SK-N-SH treated with all-trans-retinoic acid at 6 μM for 48 hours (cell line): ENCODE data around the gene DBN1.

Experiments used
- ATAC-seq: fragments of 200-7000 bp; cut with Tn5 transposase; 3 replicates; pipeline ENCODE4 v1.9.1; 2020; ENCODE audit warnings: mild to moderate bottlenecking, moderate library complexity
- ARNTL ChIP-seq: fragments of 450-650 bp; formaldehyde crosslinking; IDR thresholded peaks from 2 replicates; pipeline ENCODE4 v1.5.0; 2020; ENCODE audit warnings: low read depth, mild to moderate bottlenecking, moderate library complexity, borderline replicate concordance
- BACH2 ChIP-seq: fragments of 250-450 bp; sonication (Bioruptor Pico); IDR thresholded peaks from 2 replicates; pipeline ENCODE4 v1.9.0; 2021; ENCODE audit warnings: mild to moderate bottlenecking, borderline replicate concordance
- CREB5 ChIP-seq: fragments of 250-450 bp; sonication (Bioruptor Pico); IDR thresholded peaks from 2 replicates; pipeline ENCODE4 v1.5.1; 2020; ENCODE audit warnings: low read depth, mild to moderate bottlenecking, moderate library complexity
- CSDC2 ChIP-seq: fragments of 250-450 bp; sonication (Bioruptor Pico); IDR thresholded peaks from 2 replicates; pipeline ENCODE4 v1.5.0; 2020; ENCODE audit warnings: mild to moderate bottlenecking, moderate library complexity
- ESRRG ChIP-seq: fragments of 250-450 bp; sonication (Bioruptor Pico); IDR thresholded peaks from 2 replicates; pipeline ENCODE4 v1.6.1; 2021; ENCODE audit warnings: mild to moderate bottlenecking
- GLIS3 ChIP-seq: fragments of 250-450 bp; sonication (Bioruptor Pico); IDR thresholded peaks from 2 replicates; pipeline ENCODE4 v1.5.0; 2020; ENCODE audit warnings: mild to moderate bottlenecking, moderate library complexity
- ISL1 ChIP-seq: fragments of 250-450 bp; sonication (Bioruptor Pico); IDR thresholded peaks from 2 replicates; pipeline ENCODE4 v2.1.2; 2022; ENCODE audit warnings: mild to moderate bottlenecking, moderate library complexity
- OSR1 ChIP-seq: fragments of 250-450 bp; sonication (Bioruptor Pico); IDR thresholded peaks from 2 replicates; pipeline ENCODE4 v1.8.0; 2022; ENCODE audit warnings: moderate library complexity, mild to moderate bottlenecking, inconsistent platforms
- POU6F1 ChIP-seq: fragments of 250-450 bp; sonication (Bioruptor Pico); IDR thresholded peaks from 2 replicates; pipeline ENCODE4 v1.8.0; 2021; ENCODE audit warnings: low read depth, mild to moderate bottlenecking, moderate library complexity, borderline replicate concordance
- PPARA ChIP-seq: fragments of 250-450 bp; sonication (Bioruptor Pico); IDR thresholded peaks from 2 replicates; pipeline ENCODE4 v1.5.0; 2020; ENCODE audit warnings: mild to moderate bottlenecking, borderline replicate concordance
- RARB ChIP-seq: fragments of 250-450 bp; sonication (Bioruptor Pico); IDR thresholded peaks from 2 replicates; pipeline ENCODE4 v1.8.0; 2021; ENCODE audit warnings: mild to moderate bottlenecking, moderate library complexity
- SNAI2 ChIP-seq: fragments of 250-450 bp; sonication (Bioruptor Pico); IDR thresholded peaks from 2 replicates; pipeline ENCODE4 v1.5.0; 2020; ENCODE audit warnings: mild to moderate bottlenecking, moderate library complexity
- TCF4 ChIP-seq: fragments of 250-450 bp; sonication (Bioruptor Pico); IDR thresholded peaks from 2 replicates; pipeline ENCODE4 v1.8.0; 2021; ENCODE audit warnings: mild to moderate bottlenecking, moderate library complexity, borderline replicate concordance
- TOX ChIP-seq: fragments of 250-450 bp; sonication (Bioruptor Pico); IDR thresholded peaks from 2 replicates; pipeline ENCODE4 v1.8.0; 2021; ENCODE audit warnings: mild to moderate bottlenecking, moderate library complexity, borderline replicate concordance
- ZC3H10 ChIP-seq: fragments of 250-450 bp; sonication (Bioruptor Pico); IDR thresholded peaks from 2 replicates; pipeline ENCODE4 v1.5.1; 2021; ENCODE audit warnings: mild to moderate bottlenecking, moderate library complexity
- ZFP30 ChIP-seq: fragments of 450-650 bp; formaldehyde crosslinking; IDR thresholded peaks from 2 replicates; pipeline ENCODE4 v1.5.0; 2022; ENCODE audit warnings: mild to moderate bottlenecking, moderate library complexity
- ZNF70 ChIP-seq: fragments of 450-650 bp; formaldehyde crosslinking; IDR thresholded peaks from 2 replicates; pipeline ENCODE4 v1.5.0; 2020; ENCODE audit warnings: mild to moderate bottlenecking, moderate library complexity
- ZNF8 ChIP-seq: fragments of 450-650 bp; formaldehyde crosslinking; IDR thresholded peaks from 2 replicates; pipeline ENCODE4 v1.5.0; 2020; ENCODE audit warnings: mild to moderate bottlenecking, moderate library complexity
- TF ChIP-seq, protein P1 (sequence below): fragments of 250-450 bp; sonication (Bioruptor Pico); IDR thresholded peaks from 2 replicates; pipeline ENCODE4 v1.8.0; 2020; ENCODE audit warnings: mild to moderate bottlenecking, moderate library complexity, borderline replicate concordance
- TF ChIP-seq, protein P2 (sequence below): fragments of 250-450 bp; sonication (Bioruptor Pico); IDR thresholded peaks from 2 replicates; pipeline ENCODE4 v1.5.1; 2021; ENCODE audit warnings: mild to moderate bottlenecking, moderate library complexity

DBN1 gene

GRCh38 chr5:177432839-177433657 is 40.4 kb downstream of the DBN1 start (continued):
- TF ChIP-seq CREB5 (no peak), ZNF70 (no peak), RARB (CRISPR knock-in tag) (no peak), CSDC2 (no peak)

DNA sequence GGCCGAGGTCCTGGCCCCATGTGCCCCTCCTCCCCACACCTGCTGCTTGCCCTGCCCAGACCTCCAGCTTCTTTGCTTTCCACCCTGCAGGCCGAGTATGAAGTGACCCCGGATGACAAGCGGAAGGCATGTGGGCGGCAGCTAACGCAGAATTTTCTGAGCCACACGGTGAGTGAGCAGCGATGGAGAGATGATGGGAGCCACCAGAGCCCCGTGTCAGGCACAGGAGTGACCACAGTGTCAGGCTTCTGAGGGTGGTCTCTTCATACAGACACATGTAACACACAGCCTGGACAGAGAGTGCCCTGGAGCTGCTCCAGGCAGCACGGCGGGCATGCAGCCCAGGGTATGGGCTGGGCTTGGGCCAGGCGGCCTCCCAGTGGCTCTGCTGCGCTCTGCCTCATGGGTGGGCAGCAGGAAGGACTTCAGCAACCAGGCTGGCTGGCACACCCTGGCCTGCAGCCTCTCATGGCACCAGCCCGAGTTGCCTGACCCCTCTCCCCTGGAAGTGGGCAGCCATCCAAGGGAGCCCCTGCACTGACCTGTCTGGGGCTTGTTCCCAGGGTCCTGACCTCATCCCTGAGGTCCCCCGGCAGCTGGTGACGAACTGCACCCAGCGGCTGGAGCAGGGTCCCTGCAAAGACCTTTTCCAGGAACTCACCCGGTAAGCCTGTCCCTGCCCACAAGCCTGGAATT is 41.1 kb downstream of the DBN1 start:
- TF ChIP-seq, protein P1, sequence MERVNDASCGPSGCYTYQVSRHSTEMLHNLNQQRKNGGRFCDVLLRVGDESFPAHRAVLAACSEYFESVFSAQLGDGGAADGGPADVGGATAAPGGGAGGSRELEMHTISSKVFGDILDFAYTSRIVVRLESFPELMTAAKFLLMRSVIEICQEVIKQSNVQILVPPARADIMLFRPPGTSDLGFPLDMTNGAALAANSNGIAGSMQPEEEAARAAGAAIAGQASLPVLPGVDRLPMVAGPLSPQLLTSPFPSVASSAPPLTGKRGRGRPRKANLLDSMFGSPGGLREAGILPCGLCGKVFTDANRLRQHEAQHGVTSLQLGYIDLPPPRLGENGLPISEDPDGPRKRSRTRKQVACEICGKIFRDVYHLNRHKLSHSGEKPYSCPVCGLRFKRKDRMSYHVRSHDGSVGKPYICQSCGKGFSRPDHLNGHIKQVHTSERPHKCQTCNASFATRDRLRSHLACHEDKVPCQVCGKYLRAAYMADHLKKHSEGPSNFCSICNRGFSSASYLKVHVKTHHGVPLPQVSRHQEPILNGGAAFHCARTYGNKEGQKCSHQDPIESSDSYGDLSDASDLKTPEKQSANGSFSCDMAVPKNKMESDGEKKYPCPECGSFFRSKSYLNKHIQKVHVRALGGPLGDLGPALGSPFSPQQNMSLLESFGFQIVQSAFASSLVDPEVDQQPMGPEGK (CRISPR knock-in tag), result no peak
- TF ChIP-seq TCF4 (CRISPR knock-in tag) (no peak), GLIS3 (CRISPR knock-in tag) (no peak), SNAI2 (CRISPR knock-in tag) (no peak), ZNF8 (CRISPR knock-in tag) (no peak), CREB5 (no peak), POU6F1 (CRISPR knock-in tag) (no peak), BACH2 (CRISPR knock-in tag) (no peak), RARB (CRISPR knock-in tag) (no peak), ARNTL (no peak)
- TF ChIP-seq, protein P2, sequence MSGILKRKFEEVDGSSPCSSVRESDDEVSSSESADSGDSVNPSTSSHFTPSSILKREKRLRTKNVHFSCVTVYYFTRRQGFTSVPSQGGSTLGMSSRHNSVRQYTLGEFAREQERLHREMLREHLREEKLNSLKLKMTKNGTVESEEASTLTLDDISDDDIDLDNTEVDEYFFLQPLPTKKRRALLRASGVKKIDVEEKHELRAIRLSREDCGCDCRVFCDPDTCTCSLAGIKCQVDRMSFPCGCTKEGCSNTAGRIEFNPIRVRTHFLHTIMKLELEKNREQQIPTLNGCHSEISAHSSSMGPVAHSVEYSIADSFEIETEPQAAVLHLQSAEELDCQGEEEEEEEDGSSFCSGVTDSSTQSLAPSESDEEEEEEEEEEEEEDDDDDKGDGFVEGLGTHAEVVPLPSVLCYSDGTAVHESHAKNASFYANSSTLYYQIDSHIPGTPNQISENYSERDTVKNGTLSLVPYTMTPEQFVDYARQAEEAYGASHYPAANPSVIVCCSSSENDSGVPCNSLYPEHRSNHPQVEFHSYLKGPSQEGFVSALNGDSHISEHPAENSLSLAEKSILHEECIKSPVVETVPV (CRISPR knock-in tag), result no peak
- ATAC-seq, result no peak

GRCh38 chr5:177431317-177432142 is 41.9 kb downstream of the DBN1 start:
- ATAC-seq, result no peak
- TF ChIP-seq TCF4 (CRISPR knock-in tag) (no peak), ZC3H10 (CRISPR knock-in tag) (no peak), TOX (no peak), ZNF8 (CRISPR knock-in tag) (no peak), ESRRG (CRISPR knock-in tag) (no peak), CSDC2 (no peak)

DNA sequence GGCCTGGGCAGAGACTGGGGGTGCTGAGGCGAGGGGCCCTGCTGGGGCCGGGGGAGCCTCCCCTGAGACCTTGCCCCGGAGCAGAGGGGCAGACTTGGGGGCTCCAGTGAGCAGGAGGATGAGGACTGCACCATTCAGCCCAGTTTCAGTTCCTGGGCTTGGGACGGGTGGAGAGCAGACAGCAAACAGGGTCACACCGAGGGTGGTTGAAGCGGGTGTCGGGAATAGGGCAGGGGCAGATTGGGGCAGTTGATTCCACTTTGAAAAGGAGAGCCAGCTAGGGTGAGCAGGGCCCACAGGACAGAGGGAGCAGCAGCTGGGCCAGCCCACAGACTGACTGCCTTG is 42.5 kb downstream of the DBN1 start:
- TF ChIP-seq TCF4 (CRISPR knock-in tag) (no peak), ZFP30 (CRISPR knock-in tag) (no peak), RARB (CRISPR knock-in tag) (no peak), ZNF8 (CRISPR knock-in tag) (no peak), TOX (no peak), BACH2 (CRISPR knock-in tag) (no peak), GLIS3 (CRISPR knock-in tag) (no peak), ZC3H10 (CRISPR knock-in tag) (no peak), PPARA (no peak), ISL1 (CRISPR knock-in tag) (no peak), OSR1 (CRISPR knock-in tag) (no peak), CREB5 (no peak), POU6F1 (CRISPR knock-in tag) (no peak)
- TF ChIP-seq, protein P2 (CRISPR knock-in tag), result no peak
- ATAC-seq, result no peak
